GM18511 (cell line): ENCODE measurements around the gene CYCS.
A peak's percentile ranks its signal among the peaks of the same experiment; 100 is the strongest.
"Not testable (repeated sequence)": the region's sequence is repeated elsewhere in the genome, so short reads cannot be mapped to it uniquely, and the experiment has no call there.

ENCODE experiments used
- ATAC-seq: cut with Tn5 transposase; IDR thresholded peaks from one replicate; pipeline ENCODE4 v1.9.1; 2021; ENCODE audit warnings: mild to moderate bottlenecking, moderate library complexity; ENCODE audit not compliant: unreplicated experiment

Gene CYCS

DNA sequence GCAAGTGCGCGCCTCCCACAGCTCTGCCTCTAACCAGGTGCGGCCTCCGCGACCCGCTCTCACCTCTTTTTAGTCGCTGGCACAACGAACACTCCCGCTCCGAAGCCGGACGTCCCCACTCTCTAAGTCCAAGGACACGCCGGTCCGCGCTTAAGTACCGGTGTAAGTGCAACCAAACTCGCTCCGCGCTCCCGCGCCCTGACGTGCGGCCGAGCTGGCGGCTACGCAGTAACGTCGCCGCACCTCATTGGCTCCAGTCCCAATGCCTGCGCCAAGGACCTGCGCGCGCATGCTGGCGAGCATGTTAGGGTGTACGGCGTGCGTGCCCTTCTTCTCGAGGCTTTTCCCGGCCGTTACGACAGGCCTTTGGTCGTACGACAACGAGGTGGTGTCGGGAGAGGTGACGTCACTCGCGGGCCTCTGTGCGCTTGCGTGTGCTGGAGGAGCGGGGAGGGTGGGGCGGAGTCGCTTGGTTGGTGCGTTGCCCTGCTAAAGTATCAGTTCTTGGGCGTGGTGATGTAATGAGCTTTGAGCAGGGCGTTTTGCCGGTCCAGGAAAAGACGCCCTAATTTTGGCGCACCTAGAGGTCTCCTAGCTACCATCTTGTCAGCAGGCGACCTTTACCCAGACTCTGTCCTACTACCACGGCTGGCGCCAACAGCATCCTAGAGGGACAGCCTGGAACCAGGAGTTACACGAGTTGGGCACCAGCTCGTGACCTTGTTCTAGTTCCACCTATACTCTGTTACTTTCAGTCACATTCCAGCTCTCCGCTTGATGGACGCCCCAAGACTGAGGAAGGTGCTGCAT, at the start of gene CYCS:
TSS of gene CYCS (minus strand) at position 124 of the 810 bp plus-strand sequence. CDS start 1,141 bp downstream, outside the sequence.
- peak; percentile 94 for ATAC-seq

DNA sequence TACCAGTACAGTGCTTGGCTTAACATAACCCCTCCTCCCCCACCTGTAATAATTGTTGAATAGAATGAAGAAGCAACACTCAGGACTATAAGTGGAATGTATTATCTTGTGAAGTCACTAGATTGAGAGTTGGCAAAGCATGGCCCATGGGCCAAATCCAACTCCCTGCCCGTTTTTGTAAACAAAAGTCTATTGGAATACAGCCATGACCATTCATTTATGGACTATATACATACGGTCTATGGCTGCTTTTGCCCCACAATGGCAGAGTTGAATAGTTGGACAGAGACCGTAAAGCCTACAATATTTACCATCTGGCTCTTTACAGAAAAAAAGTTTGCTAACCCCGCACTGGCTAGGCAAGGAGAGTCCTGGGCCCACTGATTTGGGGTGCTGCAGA, 48.1 kb upstream of the CYCS start:
- ATAC-seq: no peak

DNA sequence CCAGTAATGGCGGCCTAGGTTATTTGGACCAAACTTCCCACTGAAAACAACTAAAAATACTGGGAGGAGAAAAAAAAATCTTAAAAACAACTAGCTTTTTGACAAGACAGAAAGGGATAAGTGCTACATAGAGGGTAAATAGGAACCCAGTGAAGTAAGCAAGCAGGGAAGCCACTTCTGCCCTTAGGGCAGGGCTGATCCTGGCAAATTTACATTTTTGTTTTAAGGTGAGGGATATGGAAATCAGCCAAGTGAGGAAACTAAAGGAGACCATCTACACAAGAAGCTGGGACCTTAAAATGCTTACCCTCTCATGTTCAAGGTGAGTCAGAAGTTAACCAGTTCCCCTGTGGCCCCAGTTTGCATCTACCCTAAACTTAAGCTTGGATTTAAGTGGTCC, 46.5 kb upstream of the CYCS start:
- ATAC-seq: no peak

DNA sequence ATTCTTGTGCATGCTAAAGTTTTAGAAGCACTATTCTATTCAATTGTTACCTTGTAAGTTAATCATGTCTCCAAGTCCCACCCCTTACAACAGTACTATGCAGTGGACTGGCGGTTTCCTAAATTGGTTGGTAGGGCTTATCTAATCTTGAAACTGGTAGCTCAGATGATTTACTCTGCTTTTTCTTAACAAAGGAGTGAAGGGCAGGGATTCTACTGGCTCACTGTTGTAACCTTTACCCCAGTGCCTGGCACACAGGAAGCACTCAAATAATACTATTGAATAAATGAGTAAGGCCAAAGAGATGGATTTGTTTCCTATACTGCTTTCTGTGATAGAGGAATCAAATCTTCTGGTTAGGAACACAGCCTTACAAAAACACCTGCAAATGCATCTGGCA, 46.0 kb upstream of the CYCS start:
- no peak for ATAC-seq

DNA sequence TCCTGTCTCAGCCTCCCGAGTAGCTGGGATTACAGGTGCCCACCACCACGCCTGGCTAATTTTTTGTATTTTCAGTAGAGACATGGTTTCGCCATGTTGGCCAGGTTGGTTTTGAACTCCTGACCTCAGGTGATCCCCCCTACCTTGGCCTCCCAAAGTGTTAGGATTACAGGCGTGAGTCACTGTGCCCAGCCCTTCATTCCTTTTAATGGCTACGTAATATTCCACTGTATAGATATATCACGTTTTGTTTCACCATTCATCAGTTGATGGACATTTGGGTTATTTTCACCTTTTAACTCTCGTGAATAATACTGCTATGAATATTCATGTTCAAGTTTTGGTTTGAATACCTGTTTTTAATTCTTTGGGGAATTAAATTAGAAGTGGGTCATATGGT, 44.6 kb upstream of the CYCS start:
- ATAC-seq: no peak

DNA sequence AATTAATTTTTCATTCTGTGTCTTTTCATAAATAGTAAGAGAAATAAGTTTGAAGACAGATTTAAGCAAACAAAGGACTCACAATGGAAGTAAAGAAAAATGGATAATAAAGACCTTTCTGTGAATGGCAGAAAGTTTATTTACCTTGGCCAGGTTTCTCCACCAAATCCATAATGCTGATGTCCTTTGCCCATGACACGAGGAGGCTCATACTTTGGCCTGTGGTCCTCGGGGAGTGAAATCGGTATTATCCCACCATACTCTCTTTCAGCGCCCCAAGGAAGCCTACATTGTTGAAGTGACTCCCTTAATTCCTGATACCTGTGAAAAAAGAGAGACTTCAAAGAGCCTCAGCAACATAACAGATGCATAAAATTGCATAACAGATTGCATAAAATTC, 43.1 kb upstream of the CYCS start:
- no peak for ATAC-seq

DNA sequence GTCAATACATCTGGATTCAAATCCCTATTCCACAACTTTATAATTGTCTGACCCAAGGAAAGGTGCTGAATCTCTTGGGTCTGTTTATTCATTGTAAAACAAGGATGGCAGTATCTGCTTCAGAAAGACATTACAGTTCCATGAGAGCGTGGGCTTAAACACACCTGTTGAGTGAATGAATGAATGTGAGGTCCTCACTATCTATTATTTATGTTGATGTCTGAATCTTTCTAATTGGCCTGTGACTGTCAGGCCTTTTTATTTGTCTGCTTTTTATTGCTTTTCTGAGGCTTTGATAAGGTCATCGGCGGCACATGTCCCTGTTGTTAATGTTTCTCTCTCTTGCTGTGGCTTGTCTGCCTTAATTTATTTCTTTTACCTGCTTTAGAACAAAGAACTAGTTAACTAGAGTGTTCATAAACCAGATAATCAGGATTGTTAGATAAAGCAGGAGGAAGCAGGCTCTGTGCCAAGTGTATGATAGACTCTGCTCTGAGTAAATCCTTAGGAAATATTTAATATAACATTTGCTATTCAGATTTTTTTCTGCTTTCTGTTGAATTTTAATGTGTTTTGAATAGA, 42.3 kb upstream of the CYCS start:
- ATAC-seq: no peak

- not testable (repeated sequence) for ATAC-seq
Observed at GRCh38 chr7:25159983-25160596, 35.0 kb upstream of the CYCS start.

DNA sequence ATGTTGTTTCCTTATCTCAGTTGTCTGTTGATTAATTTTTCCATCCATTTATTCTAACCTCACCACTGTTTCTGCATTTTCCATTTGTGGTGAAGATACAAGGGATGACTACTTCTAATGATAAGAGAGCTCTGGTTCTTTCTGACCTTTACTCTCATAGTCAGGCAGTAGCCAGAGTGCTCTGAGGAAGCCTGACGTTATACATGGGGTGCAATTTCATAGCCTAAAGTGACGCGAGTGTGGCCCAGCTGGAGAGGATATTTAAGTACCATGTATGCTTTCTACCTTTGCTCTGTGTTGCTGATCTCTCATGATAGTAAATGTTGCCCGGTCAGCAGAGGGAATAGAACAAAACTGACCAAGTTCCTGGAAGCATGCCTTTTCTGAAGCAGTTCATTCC, 33.9 kb upstream of the CYCS start:
- ATAC-seq: no peak

DNA sequence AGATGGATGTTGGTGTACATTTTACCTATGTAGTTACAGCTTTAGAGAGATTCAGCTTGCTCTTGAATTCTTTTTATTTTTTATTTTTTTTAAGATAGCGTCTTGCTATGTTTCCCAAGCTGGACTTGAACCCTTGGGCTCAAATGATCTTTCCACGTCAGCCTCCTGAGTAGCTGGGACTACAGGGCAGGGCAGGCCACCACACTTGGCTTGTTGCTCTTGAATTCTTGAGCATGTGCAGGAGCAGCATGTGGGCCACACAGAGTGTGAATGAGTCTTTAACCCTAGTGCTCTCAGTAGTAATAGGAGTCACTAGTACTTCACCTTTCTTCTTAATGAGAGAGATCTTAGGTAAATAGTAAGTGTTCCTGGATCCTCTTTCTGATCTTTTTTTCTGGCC, 26.7 kb upstream of the CYCS start:
- ATAC-seq: no peak

DNA sequence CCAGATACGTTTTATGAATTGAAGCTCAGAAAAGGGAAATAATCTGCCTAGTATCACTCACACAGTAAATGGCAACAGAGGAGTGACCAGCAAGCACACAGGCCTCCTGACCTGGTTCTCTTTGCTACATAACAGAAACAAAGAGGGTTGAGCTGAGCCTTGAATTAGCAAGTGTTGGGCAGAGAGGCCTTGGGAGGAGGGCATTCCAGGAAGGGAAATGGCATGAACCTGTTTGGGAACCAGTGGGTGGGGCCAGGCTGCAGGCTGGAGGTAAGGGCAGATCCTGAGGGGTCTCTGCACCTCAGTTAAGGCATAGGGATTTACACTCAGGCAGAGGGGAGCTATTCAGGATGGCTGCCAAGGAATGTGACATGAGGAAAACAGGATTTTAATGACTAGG, 24.8 kb upstream of the CYCS start:
- no peak for ATAC-seq

- ATAC-seq: no peak
Observed at GRCh38 chr7:25148772-25149575, 23.9 kb upstream of the CYCS start.

- ATAC-seq: no peak
Observed at GRCh38 chr7:25143763-25144162, 18.7 kb upstream of the CYCS start.

GRCh38 chr7:25139536-25139935, 14.5 kb upstream of the CYCS start:
- no peak for ATAC-seq

- no peak for ATAC-seq
Observed at GRCh38 chr7:25134358-25135010, 9.4 kb upstream of the CYCS start.

- ATAC-seq: no peak
Observed at GRCh38 chr7:25132430-25132829, 7.4 kb upstream of the CYCS start.

DNA sequence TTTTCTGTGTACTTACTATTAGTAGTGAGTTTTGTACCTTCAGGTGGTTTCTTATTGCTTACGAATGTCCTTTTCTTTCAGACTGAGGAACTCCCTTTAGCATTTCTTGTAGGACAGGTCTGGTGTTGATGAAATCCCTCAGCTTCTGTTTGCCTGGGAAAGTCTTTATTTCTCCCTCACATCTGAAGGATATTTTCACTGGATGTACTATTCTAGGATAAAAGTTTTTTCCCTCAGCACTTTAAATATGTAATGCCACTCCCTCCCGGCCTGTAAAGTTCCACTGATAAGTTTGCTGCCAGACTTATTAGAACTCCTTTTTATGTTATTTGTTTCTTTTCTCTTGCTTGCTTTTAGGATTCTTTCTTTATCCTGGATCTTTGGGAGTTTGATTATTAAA, 1.7 kb upstream of the CYCS start:
- no peak for ATAC-seq

- ATAC-seq: no peak
Observed at GRCh38 chr7:25124465-25125136, 459 bp downstream of the CYCS start.

DNA sequence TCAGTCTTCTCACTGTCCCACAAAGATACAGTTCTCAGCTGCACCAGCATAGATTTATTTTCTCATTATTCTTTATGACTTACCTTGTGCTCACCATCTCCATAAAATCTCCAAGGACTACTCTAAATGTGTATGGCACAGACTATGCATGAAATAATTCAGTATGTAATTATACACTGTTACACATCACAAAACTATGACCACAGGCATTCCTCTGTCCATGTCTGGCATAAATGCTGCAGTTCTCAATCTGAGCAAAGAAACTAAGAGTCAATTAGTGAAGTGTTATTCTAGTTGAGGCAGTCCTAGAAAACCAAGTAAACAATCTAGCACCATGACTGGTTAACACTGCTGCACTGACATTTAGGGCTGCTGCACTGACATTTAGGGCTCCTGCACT, 2.7 kb downstream of the CYCS start:
- no peak for ATAC-seq

GRCh38 chr7:25121599-25121998, 3.5 kb downstream of the CYCS start:
- ATAC-seq: no peak
